Measurements from ENCODE around the gene PCDHB5.
"Not testable (repeated sequence)": the region's sequence is repeated elsewhere in the genome, so short reads cannot be mapped to it uniquely, and the experiment has no call there.

The PCDHB5 gene

GRCh38 chr5:141149812-141150211 is 14.8 kb downstream of the PCDHB5 start, which contains the start of gene PCDHB6:
TSS of gene PCDHB6 (plus strand) at chr5:141150057. CDS start at chr5:141150258, 201 bp downstream.
- no peak for TF ChIP-seq CTCF (IDR thresholded peaks at IDR 0.05; ENCODE audit: extremely low read depth, missing control alignments)

GRCh38 chr5:141150224-141150992 is 15.4 kb downstream of the PCDHB5 start:
- no peak for DNase-seq (ENCODE audit: low spot score)
- TF ChIP-seq CTCF (IDR thresholded peaks at IDR 0.05; ENCODE audit: extremely low read depth, missing control alignments) = no peak

More at GRCh38 chr5:141149812-141150211, 14.8 kb downstream of the PCDHB5 start, which contains the start of gene PCDHB6:
- no peak for DNase-seq (ENCODE audit: low spot score)

GRCh38 chr5:141150993-141151325 is 16.0 kb downstream of the PCDHB5 start:
- TF ChIP-seq CTCF (IDR thresholded peaks at IDR 0.05; ENCODE audit: extremely low read depth, missing control alignments) = no peak
- no peak for DNase-seq (ENCODE audit: low spot score)

GRCh38 chr5:141151632-141152031 is 16.6 kb downstream of the PCDHB5 start:
- not testable (repeated sequence) for DNase-seq (ENCODE audit: low spot score)

GRCh38 chr5:141152096-141152495 is 17.1 kb downstream of the PCDHB5 start:
- not testable (repeated sequence) for DNase-seq (ENCODE audit: low spot score)

- TF ChIP-seq CTCF (IDR thresholded peaks at IDR 0.05; ENCODE audit: extremely low read depth, missing control alignments) = no peak
- no peak for DNase-seq (ENCODE audit: low spot score)
Observed at GRCh38 chr5:141155540-141156374, 20.8 kb downstream of the PCDHB5 start.

- DNase-seq (ENCODE audit: low spot score) = not testable (repeated sequence)
Observed at GRCh38 chr5:141157356-141157755, 22.4 kb downstream of the PCDHB5 start.

GRCh38 chr5:141157901-141158300 is 22.9 kb downstream of the PCDHB5 start:
- DNase-seq (ENCODE audit: low spot score) = not testable (repeated sequence)

- TF ChIP-seq CTCF (IDR thresholded peaks at IDR 0.05; ENCODE audit: extremely low read depth, missing control alignments) = no peak
- DNase-seq (ENCODE audit: low spot score) = no peak
Observed at GRCh38 chr5:141172381-141173204, 37.6 kb downstream of the PCDHB5 start, which contains the start of gene PCDHB7. TSS of gene PCDHB7 (plus strand) at chr5:141172644. CDS start at chr5:141172836, 192 bp downstream.

- not testable (repeated sequence) for DNase-seq (ENCODE audit: low spot score)
Observed at GRCh38 chr5:141174291-141175104, 39.5 kb downstream of the PCDHB5 start.

Measured in GM20000 (cell line).